Right ventricle myocardium superior (tissue), 1 donor: ENCODE results near the gene MS4A3. TPM values are rescaled to one million over a fixed set of nuclear protein-coding genes. Genes with fewer than 3 reads are reported as not detected.
"Not testable (repeated sequence)": the region's sequence is repeated elsewhere in the genome, so short reads cannot be mapped to it uniquely, and the experiment has no call there.

Source experiments
- ATAC-seq: fragments of 200-7000 bp; cut with Tn5 transposase; one replicate; pipeline ENCODE4 v1.9.1; 2020; ENCODE audit warnings: mild to moderate bottlenecking; ENCODE audit not compliant: poor library complexity
- DNase-seq: peaks from one replicate; pipeline ENCODE4 v3.0.0-alpha.2; 2020
- intact Hi-C: fragments of 100-400 bp; cut with DNase I; formaldehyde crosslinking; loops from one replicate; pipeline ENCODE4 v1.11.2; 2022
- total RNA-seq: library from RNA; stranded (reverse); fragmentation: NEBNext Ultra II Directional; extraction: Animal tissue kit (Norgen Biotek cat#: 25700); gene quantifications from one replicate; pipeline ENCODE4 v1.2.1, GENCODE V29; 2021
- donor health status: DM: no; HTN: yes; CAD: no; lungs with severe emphysema.

The MS4A3 gene
- total RNA-seq, 1 donor from 2014 or later = not detected

DNA sequence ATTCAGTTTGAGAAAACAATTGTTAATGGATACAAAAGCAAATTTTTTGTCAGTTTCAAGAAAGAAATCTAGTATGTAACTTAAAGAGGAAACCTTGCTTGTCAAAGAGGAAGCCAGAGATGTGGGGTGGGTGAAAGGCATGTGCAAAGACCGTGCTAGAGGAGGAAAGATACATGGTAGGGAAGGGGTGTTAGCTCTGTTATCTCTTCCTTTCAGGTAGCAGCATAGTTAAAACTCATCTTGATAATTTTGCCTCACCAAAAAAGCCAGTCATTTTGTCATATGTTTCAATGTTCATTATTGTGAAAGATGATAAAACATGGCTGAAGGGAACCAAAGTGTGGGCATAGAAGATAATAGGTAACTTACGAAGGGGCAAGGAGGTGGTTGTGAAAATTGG is 29.4 kb downstream of the MS4A3 start:
- ATAC-seq (no peak), DNase-seq (no peak)
- intact Hi-C loops = no loop called here

DNA sequence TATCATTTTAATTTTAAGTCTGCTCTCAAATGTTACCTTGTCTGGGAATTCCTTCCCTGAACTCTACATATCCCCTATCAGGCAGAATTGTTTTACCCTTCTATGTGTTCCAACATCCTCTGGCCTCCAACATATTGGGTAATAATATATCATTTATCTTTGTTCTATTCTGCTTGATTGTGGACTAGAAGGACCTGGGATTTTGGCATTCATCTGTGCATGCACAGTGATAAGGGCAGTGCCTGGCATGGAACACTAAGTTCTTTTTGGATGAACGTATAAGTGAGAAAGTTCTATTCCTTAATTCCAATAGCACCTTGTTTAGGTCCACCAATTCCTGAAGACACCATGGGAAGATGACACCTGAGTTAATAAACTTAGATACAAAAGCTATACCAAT is 30.8 kb downstream of the MS4A3 start:
- no peak for DNase-seq
- intact Hi-C loops = no loop called here
- peak; percentile 56 for ATAC-seq

- no peak for DNase-seq
- intact Hi-C loops = no loop called here
- no peak for ATAC-seq
Observed at GRCh38 chr11:60088364-60088763, 31.9 kb downstream of the MS4A3 start, which contains the start of gene MS4A2. MS4A2 (plus strand) TSS chr11:60088664; CDS start chr11:60088766, 102 bp downstream.

- intact Hi-C loops = no loop called here
- ATAC-seq (no peak), DNase-seq (no peak)
Observed at GRCh38 chr11:60095477-60096120, 39.1 kb downstream of the MS4A3 start.

GRCh38 chr11:60097189-60097588 is 40.7 kb downstream of the MS4A3 start:
- intact Hi-C loops = no loop called here
- no peak for ATAC-seq

GRCh38 chr11:60098508-60098907 is 42.0 kb downstream of the MS4A3 start:
- ATAC-seq = no peak
- DNase-seq = no peak
- intact Hi-C loops = no loop called here

More at GRCh38 chr11:60097189-60097588, 40.7 kb downstream of the MS4A3 start:
- no peak for DNase-seq

DNA sequence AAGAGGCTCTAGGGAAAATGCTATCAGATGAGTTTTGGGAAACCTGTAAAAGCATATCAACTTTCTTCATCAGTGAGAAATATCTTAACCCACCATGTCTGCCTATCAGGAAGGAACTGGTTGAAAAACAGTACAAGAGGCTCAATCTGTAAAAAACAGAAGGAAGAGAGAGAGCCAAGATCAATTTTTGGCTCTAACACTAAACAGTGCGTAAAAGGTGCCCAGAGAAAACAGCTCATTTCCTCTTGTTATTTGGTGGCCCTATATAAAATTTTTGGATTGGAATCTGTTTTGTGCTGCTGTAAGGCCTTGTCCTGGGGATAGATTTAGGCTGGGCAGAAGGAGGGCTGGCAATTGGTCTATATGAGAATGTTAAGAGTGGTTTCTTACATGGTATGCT is 44.1 kb downstream of the MS4A3 start:
- DNase-seq (no peak), ATAC-seq (no peak)
- intact Hi-C loops = no loop called here

GRCh38 chr11:60101368-60101767 is 44.9 kb downstream of the MS4A3 start:
- intact Hi-C loops, DNase-seq, ATAC-seq: not testable (repeated sequence)

DNA sequence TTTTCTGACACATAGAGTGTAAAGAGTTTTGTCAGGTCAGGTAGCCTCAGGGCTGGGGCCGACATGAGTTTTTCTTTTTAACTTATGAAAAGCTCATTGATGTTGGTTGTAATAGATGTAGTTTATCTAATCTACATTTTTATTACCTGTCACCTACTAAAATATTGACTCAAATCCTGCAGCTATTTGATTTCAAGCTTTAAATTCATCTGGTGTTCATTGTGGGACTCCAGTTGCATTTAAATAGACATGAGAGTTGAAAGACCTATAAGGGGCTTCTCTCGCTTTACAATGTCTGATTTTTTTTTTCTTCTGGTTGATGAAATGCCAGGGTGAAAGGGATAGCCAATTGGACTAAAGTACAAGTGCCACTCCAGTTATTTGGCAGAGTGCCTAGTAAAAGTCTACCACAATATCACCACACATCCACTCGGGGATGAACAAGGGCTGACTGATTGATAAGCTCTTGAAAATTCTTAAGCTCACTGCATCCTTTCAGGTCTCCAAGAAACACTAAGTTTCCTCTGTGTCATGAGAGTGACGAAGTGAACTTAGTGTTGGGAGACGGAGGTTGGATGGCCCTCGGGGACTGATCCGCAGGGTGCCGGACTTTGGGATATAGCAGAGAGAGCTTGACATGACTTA is 48.1 kb downstream of the MS4A3 start:
- ATAC-seq, DNase-seq: not testable (repeated sequence)

DNA sequence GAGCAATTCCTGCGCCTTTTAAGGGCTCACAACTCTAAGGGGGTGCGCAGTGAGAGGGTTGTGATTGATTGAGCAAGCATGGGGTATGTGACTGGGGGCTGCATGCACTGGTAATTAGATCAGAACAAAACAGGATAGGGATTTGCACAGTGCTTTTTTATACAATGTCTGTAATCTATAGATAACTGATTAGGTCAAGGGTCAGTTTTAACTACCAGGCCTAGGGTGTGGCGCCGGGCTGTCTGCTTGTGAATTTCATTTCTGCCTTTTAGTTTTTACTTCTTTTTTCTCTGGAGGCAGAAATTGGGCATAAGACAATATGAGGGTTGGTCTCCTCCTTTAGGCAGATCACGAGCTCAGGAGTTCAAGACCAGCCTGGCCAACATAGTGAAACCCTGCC is 52.2 kb downstream of the MS4A3 start:
- ATAC-seq, intact Hi-C loops, DNase-seq: not testable (repeated sequence)

More for the DNA sequence above, 48.1 kb downstream of the MS4A3 start:
- intact Hi-C loops = not testable (repeated sequence)

GRCh38 chr11:60111793-60112192 is 55.3 kb downstream of the MS4A3 start:
- DNase-seq (no peak), ATAC-seq (no peak)
- intact Hi-C loops = loop anchor here (10.0 kb wide), 1 partner anchor 83 kb away; no protein-coding TSS in a partner anchor

DNA sequence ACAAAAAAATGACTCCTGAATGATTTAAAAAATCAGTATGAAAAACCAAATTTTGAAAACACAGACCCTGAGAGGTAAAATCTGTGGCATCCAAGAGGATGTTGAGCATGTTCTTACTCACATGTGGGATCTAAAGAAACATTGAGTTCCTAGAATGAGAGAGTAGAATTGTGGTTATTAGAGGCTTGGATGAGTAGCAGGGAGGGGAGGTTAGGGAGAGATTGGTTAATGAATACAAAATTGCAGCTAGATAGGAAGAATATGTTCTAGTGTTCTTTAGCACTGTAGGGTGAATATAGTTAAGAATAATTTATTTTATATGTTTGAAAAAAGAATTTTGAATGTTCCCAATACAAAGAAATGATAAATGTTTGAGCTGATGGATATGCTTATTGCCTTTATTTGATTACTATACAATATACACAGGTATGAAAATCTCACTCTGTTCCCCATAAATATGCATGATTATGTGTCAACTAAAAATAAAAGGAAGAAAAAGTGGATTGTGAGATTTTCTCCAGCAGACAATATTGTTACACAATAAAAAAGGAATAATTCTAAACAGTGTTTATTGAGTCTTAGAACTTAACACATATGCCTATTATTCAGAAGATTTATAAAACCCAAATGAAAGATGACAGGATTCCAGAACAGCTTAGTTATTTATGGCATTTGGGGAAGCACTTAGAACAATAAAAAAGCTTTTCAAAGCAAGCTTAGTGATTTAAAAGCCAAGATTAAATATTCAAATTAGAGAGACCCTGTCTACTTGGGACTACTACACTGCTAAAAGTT is 60.7 kb downstream of the MS4A3 start:
- ATAC-seq (no peak), DNase-seq (no peak)
- intact Hi-C loops = loop anchor here (10.0 kb wide), 1 partner anchor 78 kb away; no protein-coding TSS in a partner anchor

- intact Hi-C loops = loop anchor here (10.0 kb wide), 1 partner anchor 76 kb away; no protein-coding TSS in a partner anchor
- DNase-seq = no peak
Observed at GRCh38 chr11:60118338-60118737, 61.9 kb downstream of the MS4A3 start.

DNA sequence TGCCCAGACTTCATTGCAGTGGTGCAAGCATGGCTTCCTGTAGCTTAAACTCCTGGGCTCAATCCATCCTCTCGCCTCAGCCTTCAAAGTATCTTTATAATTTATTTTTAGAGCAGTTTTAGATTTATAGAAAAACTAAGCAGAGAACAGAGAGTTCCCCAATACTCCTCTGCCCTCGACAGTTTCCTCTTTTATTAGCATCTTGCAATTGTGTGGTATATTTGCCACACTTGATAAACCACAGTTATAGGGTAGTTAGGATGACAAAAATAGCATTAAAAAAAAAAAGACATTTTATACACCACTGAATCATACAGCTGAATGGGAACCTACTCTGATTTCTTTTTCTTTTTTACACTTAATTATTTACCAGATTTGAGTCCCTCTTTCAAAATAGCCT is 63.2 kb downstream of the MS4A3 start:
- intact Hi-C loops = loop anchor here (10.0 kb wide), 2 partner anchors 75 to 295 kb away; no protein-coding TSS in a partner anchor
- ATAC-seq (no peak), DNase-seq (no peak)

More at GRCh38 chr11:60118338-60118737, 61.9 kb downstream of the MS4A3 start:
- no peak for ATAC-seq

Other genes starting within 250 kb of the MS4A3 start
- gene MRPL16, start 245.9 kb upstream of the MS4A3 start, total RNA-seq = 95.3 TPM
- not detected for gene CBLIF, start 211.2 kb upstream of the MS4A3 start, total RNA-seq
- gene TCN1, start 190.2 kb upstream of the MS4A3 start, total RNA-seq = not detected
- not detected for gene OOSP3, start 177.9 kb upstream of the MS4A3 start, total RNA-seq
- gene OOSP1, start 118.2 kb upstream of the MS4A3 start, total RNA-seq = not detected
- not detected for gene OOSP4A, start 92.6 kb upstream of the MS4A3 start, total RNA-seq
- gene OOSP4B, start 39.5 kb upstream of the MS4A3 start, total RNA-seq = not detected
- gene OOSP2, start 16.3 kb upstream of the MS4A3 start, total RNA-seq = not detected
- 1.0 TPM for gene MS4A2, start 32.0 kb downstream of the MS4A3 start, total RNA-seq
- 49.6 TPM for gene MS4A6A, start 126.4 kb downstream of the MS4A3 start, total RNA-seq
- gene MS4A4E, start 186.5 kb downstream of the MS4A3 start, total RNA-seq = 1.1 TPM
- 15.2 TPM for gene MS4A4A, start 224.0 kb downstream of the MS4A3 start, total RNA-seq